ENCODE data around the gene C16orf74. TPM values are rescaled to one million over a fixed set of nuclear protein-coding genes. Genes with fewer than 3 reads are reported as not detected.

The C16orf74 gene
- polyA plus RNA-seq, 4 donors, result 2.8 to 5.8 (median 3.9) TPM

GRCh38 chr16:85751698-85752501 is 1.0 kb upstream of the C16orf74 start:
- DNase-seq (ENCODE audit: low read depth in 4 of 4, low spot score in 2 of 4), result no peak

- DNase-seq (ENCODE audit: low read depth in 4 of 4, low spot score in 2 of 4), result peak in 3 of 4 donors; percentile 44 to 58 (median 53)
Observed at GRCh38 chr16:85750146-85750826, 610 bp downstream of the C16orf74 start.

GRCh38 chr16:85749771-85750145 is 1.1 kb downstream of the C16orf74 start:
- no peak for DNase-seq (ENCODE audit: low read depth in 4 of 4, low spot score in 2 of 4)

GRCh38 chr16:85746460-85747215 is 4.3 kb downstream of the C16orf74 start:
- DNase-seq (ENCODE audit: low read depth in 4 of 4, low spot score in 2 of 4), result no peak

- no peak for DNase-seq (ENCODE audit: low read depth in 4 of 4, low spot score in 2 of 4)
Observed at GRCh38 chr16:85738923-85739715, 11.8 kb downstream of the C16orf74 start.

- no peak for DNase-seq (ENCODE audit: low read depth in 4 of 4, low spot score in 2 of 4)
Observed at GRCh38 chr16:85736921-85737320, 14.0 kb downstream of the C16orf74 start.

- DNase-seq (ENCODE audit: low read depth in 4 of 4, low spot score in 2 of 4), result no peak
Observed at GRCh38 chr16:85735946-85736345, 14.9 kb downstream of the C16orf74 start.

GRCh38 chr16:85735225-85735635 is 15.7 kb downstream of the C16orf74 start:
- DNase-seq (ENCODE audit: low read depth in 4 of 4, low spot score in 2 of 4), result no peak

GRCh38 chr16:85734311-85735017 is 16.4 kb downstream of the C16orf74 start:
- no peak for DNase-seq (ENCODE audit: low read depth in 4 of 4, low spot score in 2 of 4)

- no peak for DNase-seq (ENCODE audit: low read depth in 4 of 4, low spot score in 2 of 4)
Observed at GRCh38 chr16:85733839-85734170, 17.1 kb downstream of the C16orf74 start.

- DNase-seq (ENCODE audit: low read depth in 4 of 4, low spot score in 2 of 4), result no peak
Observed at GRCh38 chr16:85733155-85733838, 17.6 kb downstream of the C16orf74 start.

GRCh38 chr16:85731179-85731578 is 19.7 kb downstream of the C16orf74 start:
- no peak for DNase-seq (ENCODE audit: low read depth in 4 of 4, low spot score in 2 of 4)

GRCh38 chr16:85730186-85730465 is 20.8 kb downstream of the C16orf74 start:
- no peak for DNase-seq (ENCODE audit: low read depth in 4 of 4, low spot score in 2 of 4)

GRCh38 chr16:85729452-85730185 is 21.3 kb downstream of the C16orf74 start:
- no peak for DNase-seq (ENCODE audit: low read depth in 4 of 4, low spot score in 2 of 4)

GRCh38 chr16:85728879-85729278 is 22.0 kb downstream of the C16orf74 start:
- no peak for DNase-seq (ENCODE audit: low read depth in 4 of 4, low spot score in 2 of 4)

GRCh38 chr16:85724936-85725335 is 26.0 kb downstream of the C16orf74 start:
- DNase-seq (ENCODE audit: low read depth in 4 of 4, low spot score in 2 of 4), result no peak

GRCh38 chr16:85724126-85724879 is 26.6 kb downstream of the C16orf74 start:
- no peak for DNase-seq (ENCODE audit: low read depth in 4 of 4, low spot score in 2 of 4)
